Stimulated activated CD4-positive, alpha-beta T cell treated with anti-CD3 and anti-CD28 coated beads, Interleukin-12 subunit alpha, Interleukin-12 subunit beta, amount 100 ng/mL, for 48 hours (primary cell): ENCODE measurements around the gene MGAT5B.

Experiments used
- DNase-seq, 3 donors: peaks; one replicate each; pipeline ENCODE4 v3.0.0-alpha.2; 2020; ENCODE audit warnings: low read depth in 2 of 3, low spot score in 1 of 3

The MGAT5B gene

DNA sequence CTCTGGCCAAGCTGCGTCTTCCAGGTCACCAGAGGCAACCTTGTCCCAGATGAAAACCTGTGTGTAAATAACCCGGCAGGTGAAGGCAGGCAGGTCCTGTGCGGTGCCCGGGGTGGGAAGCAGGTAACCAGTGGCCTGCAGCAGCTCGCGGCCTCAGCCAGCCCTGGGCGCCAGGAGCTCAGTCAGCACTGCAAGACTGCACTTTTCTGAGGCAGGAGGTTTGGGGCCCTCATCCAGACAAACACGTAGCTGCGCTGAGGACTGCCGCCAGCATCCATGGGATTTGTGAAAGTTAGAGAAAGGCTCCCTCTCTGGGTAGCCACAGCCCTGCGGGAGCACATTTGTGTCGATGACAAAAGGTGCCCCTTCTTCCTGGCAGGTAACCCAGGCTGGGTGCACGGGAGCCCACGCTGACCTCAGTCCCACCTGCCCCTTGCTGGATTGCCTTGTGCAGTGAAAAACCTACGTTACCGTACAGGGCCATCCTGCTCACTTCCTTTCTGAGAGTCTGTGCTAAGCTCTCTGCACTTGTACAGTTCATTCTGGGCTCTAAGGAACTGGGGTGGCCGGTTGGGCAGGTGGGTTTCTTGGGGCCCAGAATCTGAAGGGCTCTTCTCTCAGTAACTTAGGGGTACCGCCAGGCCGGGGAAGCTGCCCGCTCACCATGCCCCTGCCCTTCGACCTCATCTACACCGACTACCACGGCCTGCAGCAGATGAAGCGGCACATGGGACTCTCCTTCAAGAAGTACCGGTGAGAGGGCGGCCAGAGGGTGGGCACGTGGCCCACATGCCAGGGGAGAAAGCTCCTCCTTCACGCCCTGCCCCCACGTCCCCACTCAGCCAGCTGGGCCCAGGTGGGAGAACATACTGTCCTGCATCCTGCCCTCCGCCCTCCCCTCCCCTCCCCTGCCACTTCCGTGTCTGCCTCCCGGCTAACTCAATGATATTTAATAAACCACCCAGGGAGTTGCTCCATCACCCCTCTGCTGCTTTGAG lies 56.4 kb downstream of the MGAT5B start:
- no peak for DNase-seq

DNA sequence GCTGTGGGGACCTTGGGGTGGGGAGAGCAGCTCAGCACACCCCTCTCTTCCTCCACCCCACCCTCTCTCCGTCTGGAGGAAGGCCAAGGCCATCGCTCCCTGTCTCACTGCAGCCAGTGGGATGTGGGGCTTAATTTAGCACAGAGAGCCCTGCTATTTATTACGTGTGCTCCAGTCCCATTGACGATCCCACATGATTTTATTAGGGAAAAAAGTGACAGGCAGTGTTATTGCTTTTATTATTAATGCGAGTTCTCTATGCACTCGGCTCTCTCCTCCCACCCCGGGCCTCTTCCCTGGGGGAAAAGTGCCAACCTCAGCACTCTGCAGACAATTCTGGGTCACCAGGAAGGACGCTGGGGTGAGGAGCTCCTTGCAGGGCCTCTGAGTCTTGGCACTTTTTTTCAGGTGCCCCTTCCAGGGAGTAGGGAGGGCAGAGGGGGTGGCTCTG lies 57.3 kb downstream of the MGAT5B start:
- no peak for DNase-seq

DNA sequence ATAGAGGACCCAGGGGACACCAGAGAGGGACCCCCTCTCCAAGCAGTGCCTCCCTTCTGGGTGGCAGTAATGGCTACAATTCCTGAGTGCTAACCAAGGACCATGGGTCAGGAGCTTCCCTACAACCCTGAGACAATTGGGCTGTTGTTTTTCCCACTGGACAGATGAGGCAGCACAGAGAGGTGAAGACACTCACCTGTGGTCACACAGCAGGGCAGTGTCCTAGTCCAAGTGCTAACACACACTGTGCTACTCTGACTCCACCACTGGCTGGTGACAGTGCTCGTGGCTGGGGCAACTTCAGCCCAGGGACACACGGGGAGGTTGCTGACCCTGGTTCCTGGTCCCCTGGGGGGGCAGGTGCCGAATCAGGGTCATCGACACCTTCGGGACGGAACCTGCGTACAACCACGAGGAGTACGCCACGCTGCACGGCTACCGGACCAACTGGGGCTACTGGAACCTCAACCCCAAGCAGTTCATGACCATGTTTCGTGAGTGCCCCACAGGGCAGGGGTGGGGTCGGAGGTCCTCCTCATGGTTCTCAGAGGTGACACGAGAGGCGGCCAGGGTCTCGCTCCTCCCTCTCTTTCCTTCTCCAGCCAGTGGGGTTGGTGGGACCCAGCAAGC lies 58.1 kb downstream of the MGAT5B start:
- DNase-seq, result no peak

DNA sequence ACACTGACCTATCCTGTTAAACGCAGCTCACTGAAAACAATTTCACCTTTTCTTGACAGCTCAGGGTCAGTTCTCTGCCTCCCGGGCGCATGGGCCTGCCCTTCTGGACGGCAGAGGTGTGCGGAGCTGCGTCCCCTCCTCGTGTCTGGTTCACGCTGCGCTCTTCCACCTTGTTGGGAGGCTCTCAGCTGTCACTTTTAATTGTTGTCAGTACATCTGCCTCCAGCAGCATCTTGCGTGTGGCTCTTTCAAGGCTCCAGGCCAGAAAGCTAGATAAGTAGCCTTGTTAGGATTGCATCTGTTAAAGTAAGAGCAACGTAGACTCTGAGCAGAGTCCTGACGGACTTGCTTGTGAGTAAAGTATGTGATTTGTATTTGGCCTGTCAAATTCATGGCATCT lies 59.4 kb downstream of the MGAT5B start:
- no peak for DNase-seq

DNA sequence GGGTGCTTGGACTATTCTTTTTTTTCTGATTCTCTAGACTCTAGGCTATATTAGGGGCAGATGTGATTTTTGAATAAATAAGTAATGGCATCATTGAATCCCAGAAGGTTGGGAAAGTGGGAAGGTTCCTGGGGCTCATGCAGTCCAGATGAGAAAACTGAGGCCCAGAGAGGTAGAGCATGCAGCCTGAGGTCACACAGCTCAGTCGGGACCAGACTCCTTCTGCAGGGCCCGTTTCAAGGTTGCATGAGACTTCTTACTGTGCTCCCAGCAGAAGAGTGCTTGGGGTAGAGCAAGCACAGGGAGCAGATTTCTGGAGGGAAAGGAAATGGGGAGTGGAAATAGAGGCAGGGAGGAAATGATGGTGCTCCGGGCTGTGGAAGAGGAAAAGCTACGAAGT lies 59.8 kb downstream of the MGAT5B start:
- no peak for DNase-seq

DNA sequence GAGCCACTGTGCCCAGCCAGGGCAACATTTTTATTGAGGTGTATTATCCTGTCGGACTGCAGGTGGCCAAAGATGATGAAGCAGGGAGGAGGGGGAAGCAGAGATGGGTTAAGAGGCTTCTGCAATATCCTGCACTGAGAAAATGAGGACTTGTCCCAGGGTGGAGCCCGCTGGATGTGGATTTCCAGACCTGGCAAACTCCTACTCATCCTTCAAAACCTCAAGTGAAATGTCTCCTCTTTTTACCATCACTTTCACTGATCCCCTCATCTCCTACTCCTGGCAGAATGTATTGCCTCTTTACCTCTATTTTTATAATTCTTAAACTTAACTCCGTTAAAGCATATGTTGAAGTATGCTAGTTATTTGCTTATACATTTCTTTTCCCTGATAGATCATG lies 60.9 kb downstream of the MGAT5B start:
- DNase-seq, result no peak

DNA sequence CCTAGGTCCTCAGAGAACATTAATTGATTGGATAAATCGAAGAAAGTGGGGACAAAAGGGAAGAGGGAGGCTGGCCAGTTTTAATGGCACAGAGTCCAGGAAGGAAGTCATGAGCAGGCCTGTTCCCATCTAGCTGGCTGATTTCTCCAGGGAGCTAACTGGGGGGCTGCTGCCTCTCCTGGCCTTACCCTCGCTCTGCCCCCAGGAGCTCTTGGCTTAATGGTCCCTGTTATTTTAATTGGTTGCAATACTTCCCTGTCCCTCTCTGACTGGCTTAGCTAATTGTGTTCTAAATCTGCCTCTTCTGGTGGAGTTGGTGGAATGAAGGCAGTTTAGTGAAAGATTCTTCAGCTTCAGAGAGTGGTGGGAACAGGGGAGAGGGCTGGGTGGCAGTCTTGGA lies 61.4 kb downstream of the MGAT5B start:
- no peak for DNase-seq

DNA sequence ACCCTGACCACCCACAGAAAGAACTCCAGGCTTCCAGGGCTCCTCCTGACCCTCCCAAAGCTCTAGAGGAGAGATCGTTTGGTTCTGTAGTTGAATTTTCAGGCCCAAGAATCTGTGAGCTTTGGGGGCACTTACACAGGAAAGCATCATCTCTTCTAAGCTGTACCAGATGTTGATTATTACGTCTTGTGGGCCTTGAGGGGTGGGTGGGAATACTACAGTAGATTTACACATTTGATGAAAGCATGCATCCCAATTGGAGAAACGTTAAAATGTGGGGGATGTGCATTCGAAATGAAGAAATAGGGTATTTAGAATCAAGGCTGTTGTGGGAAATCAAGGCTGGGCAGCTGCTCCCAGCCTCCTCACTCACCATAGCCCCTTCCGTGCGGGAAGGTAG lies 61.9 kb downstream of the MGAT5B start:
- DNase-seq, result no peak

DNA sequence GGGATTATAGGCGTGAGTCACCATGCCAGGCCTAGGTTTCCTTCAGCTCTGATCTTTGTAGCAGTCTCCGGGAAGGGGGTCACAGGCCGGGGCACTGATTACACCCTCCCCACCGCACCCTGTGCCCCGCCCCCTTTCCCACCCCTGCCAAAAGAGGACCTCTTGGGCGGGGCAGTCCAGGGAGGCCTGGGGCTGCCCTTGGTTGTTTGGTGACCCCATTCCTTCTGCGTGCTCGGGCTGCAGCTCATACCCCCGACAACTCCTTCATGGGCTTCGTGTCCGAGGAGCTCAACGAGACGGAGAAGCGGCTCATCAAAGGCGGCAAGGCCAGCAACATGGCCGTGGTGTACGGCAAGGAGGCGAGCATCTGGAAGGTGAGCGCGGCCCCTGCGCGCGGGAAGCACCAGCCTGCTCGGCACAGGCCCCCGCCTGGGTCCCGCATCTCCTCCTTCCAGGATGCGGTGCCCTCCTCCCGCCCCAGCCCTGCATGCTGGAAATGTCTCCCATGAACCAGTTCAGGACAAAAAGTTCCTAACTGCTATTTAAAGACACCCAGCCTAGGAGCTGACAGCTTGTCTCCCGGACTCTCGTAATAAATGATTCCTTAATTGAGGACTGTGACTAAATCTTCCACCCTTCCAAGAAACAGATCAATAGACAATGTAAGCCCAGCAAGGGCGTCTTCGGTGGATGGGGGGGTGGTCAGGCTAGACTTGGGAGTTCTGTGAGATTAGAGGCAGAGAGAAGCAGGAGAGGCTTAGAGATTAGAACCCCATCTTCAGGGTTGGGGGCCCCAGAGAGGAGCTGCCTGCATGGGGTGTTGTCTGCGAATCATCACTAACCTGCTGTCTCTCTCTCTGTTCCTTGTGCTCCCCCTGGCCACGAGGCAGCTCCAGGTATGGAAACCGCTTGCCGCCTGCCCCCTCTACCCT lies 64.5 kb downstream of the MGAT5B start:
- DNase-seq, result no peak

DNA sequence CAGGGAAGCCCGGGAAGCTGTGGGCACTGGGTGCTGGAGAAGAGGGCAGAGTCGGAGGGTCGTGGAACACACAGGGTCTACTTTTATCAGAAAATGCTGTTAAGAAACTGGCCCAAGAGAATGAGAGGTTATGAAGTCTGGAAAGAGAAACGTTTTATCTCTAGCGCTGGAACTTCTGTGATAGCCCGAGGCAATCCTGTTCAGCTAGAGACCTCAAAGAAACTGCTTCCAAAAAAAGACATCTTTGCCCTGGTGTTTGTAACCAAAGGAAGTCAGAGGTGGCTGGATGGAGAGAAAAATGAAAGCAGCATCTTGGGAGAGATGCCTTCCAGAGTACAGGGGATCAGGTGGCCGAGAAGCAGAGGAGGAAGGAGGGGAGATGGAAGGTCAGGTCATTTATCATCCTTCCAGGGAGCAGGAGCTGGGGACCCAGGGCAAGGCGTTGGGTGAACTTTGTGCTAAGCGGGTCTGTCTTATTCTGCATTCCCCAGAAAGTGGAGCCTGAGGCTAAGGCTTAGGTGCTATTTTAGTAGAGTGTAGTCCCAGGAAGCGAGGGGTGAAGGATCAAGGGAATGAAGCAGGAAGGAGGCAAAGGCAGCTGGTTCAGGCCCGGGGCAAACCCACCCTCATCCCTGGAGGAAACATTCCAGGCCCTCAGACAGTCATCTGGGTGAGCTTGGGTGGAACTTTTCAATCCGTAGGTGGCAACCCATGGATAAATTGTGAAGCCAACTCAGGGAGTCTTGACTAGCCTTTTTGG lies 66.5 kb downstream of the MGAT5B start:
- no peak for DNase-seq

DNA sequence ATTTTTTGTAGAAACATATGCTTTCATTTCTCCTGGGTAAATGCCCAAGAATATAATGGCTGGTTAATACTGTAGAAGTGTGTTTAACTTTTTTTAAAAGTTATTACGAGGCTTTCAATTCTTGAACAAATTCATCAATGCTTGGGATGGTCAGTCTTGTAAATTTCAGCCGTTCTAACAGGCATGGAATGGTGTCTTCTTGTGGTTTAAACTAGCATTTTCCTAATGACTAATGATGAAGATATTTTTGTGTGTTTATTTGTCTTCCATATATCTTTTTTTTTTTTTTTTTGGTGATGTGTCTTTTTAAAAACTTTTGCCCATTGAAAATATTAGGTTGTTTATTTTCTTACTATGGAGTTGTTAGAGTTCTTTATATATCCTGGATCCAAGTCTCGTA lies 67.1 kb downstream of the MGAT5B start:
- no peak for DNase-seq

DNA sequence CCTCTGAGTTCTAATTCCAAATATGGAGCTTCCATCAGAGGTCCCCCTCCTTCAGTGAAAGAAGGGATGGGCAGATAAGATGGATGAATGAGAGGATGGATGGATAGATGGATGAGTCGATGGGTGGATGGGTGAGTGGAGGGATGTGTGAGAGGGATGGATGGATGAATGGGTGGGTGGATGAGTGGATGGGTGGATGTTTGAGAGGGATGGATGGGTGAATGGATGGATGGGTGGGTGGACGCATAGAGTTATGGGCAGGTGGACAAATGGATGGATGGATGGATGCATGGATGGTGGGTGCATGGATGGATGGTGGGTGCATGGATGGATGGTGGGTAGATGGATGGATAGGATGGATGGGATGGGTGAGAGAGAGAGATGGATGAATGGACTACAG lies 69.0 kb downstream of the MGAT5B start:
- no peak for DNase-seq

DNA sequence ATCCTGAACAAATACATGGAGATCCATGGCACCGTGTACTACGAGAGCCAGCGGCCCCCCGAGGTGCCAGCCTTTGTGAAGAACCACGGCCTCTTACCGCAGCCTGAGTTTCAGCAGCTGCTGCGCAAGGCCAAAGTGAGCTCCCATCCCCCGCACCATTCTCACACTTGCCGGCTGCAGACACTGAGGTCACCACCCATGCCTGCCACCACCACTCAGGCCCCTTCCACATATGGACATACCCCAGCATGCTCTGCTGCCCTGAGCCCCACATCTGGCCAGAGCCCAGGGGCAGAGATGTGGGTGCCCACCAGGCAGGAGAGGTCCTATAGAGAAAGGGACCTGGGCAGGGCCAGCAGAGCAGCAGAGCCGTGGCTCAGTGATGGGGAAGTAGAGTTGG lies 69.8 kb downstream of the MGAT5B start:
- DNase-seq, result no peak

DNA sequence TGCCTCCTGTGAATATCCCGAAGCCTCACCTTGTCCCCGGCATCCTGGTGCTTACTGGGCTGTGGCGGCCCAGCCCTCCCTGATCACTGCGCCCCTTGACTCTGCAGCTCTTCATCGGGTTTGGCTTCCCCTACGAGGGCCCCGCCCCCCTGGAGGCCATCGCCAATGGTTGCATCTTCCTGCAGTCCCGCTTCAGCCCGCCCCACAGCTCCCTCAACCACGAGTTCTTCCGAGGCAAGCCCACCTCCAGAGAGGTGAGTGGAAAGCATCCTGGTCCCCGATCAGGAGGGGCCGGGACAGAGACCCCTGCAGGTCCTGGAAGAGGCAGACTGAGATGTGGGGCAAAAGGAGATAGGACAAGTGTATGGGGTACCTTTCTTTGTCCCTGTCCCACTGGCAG lies 72.1 kb downstream of the MGAT5B start:
- no peak for DNase-seq

DNA sequence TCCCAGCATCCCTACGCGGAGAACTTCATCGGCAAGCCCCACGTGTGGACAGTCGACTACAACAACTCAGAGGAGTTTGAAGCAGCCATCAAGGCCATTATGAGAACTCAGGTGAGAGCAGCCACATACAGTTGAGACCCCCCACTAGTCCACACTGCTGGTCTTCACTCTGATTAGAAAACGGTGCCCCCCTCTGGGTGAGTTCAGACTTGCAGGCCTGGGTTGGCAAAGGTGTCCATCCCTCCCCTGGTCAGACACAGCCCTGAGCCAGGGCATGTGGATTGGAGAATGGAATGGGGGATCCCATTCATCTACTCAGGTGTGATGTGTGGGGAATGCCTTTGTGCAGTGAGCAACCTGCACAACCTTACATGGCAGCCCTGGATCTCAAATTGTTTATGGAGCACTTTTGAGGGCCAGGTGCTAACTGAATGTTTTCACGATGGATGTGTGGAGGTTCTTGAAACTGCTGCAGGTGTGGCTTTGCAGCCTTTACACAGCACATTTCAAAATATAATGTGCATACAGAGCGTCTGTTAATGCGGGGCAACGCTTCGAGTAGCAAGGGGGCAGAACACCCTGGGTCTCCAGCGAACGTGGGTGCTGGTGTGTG lies 72.6 kb downstream of the MGAT5B start:
- no peak for DNase-seq

DNA sequence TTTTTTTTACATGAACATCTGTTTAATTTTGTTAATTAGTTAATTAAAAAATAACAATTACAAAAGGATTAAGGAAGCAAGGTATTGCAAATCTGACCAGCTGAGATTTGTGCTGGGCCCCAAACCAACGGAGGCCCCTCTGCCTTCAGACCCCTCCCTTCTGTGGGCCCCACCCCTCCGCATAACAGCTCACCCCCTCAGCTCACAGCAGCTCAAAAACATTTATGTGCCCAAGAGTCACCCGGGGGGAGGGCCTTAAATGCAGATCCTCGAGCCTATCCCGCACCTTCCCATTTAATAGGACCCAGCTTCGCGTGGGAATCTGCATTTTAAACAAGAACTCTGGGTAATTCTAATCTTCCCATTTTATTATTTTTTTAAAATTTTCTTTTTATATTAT lies 75.0 kb downstream of the MGAT5B start:
- DNase-seq, result no peak

DNA sequence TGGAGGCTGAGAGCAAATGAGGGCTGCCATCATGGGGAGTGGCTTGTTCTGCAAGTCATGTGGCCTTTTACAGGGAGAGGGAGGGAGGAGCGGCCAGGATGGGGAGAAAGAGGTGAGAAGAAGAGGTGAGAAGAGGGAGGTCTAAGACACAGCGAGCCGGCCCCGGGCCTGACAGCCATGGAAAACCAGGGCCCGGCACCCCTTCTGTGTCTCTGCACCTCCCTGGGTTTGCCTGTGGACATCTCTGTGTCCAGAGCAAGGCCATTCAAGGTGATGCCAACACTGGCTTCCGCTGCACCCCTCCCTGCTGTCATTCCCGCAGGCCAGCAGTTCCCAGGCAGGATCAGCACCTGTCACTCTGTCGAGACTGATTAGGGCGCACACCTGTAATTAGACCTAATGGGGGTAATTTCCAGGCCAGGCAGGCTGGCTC lies 75.6 kb downstream of the MGAT5B start:
- no peak for DNase-seq

DNA sequence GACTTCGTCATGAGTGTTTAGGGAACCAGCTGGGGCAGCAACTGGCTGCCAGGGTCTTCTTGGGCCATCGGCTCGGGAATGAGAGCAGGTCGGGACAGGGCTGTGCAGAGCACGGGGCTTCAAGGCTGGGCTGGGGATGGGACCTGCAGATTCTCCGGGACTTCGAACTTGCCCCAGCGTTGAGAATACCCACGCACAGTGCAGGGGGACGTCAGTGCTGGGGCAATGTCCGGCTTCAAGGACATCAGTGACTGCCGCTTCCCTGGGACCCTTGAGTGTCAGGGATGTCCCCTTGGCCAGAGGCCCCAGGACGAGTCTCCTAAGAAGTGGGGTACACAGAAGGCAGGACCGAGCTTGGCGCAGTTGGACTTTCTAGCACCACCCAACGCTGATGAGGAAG lies 76.3 kb downstream of the MGAT5B start:
- no peak for DNase-seq

DNA sequence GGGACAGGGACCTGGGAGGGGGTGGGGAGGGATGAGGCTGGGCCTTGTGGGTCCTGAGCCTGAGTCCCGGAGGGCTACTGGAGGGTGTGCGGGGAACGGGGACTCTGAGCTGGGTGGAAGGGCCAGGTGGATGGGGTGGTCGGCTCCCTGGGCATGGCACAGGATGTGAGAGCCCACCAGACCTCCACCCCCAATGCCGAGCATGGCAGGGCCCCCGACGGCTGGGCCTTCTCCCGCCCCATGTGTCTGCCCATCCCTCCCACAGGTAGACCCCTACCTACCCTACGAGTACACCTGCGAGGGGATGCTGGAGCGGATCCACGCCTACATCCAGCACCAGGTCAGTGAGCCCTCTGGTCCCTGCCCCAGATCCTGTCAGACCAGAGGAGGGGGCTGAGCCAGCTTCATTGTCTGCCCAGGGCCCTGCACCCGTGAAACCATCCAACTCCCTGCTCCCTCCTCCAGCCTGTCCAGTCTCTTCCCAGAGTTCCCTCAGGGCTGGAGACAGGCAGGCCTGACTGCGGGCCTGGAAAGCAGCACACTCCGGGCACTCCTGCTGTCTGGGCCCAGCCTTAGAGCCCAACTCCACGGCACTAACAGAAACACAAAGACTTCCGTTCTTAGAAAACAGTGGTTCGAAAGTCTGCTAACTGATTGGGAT lies 78.0 kb downstream of the MGAT5B start:
- DNase-seq, result no peak

DNA sequence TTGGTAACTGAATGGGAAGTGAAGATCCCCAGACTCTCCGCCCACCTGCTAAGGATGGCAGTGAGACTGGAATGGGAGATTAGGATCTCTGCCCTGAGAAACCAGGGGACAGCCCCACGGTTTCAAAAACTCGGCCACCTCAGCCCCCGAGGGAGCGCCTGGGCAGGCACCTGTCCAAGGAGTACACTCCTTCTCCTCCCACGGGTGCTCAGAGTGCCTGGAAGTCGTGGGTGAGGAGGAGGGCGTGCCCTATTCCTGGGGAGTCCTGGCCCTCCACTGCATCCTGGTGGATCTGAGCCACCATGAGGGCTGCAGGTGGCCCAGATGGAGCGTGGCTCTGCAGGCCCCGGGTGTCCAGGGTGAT lies 78.5 kb downstream of the MGAT5B start:
- no peak for DNase-seq
